HEK293 (cell line): Measurements from ENCODE around the gene HPGD.
A peak's percentile ranks its signal among the peaks of the same experiment; 100 is the strongest.

Experiments
- CTCF ChIA-PET: fragments of 350-600 bp; formaldehyde crosslinking; extraction: SDS; loops from one replicate; lab custom pipeline; 2021; ENCODE audit warnings: antibody characterized with exemption; lab: Yijun Ruan, JAX
- POLR2A ChIA-PET: fragments of 300-600 bp; formaldehyde crosslinking; extraction: SDS; loops from one replicate; lab custom pipeline; 2020; ENCODE audit warnings: antibody characterized with exemption, inconsistent platforms; lab: Yijun Ruan, JAX
- H3K27ac ChIP-seq: fragments of 200-500 bp; sonication (Bioruptor generic); 2 replicates; pipeline ENCODE4 v1.5.1; 2014; ENCODE audit warnings: low read depth, low read length, control low read depth, inconsistent platforms; ENCODE audit errors: extremely low read depth
- H3K36me3 ChIP-seq, 2 experiments: fragments of 200-500 bp in 1 of 2; sonication (Bioruptor generic) in 1 of 2; 1 replicate in 1 of 2; 2 replicates in 1 of 2; pipeline ENCODE4 v1.5.1; 2014 to 2017; ENCODE audit warnings: inconsistent platforms in 2 of 2, low read length in 2 of 2; ENCODE audit not compliant: control insufficient read depth in 2 of 2, insufficient read depth in 1 of 2
- H3K4me1 ChIP-seq: fragments of 200-500 bp; sonication (Bioruptor generic); 2 replicates; pipeline ENCODE4 v1.5.1; 2014; ENCODE audit warnings: mild to moderate bottlenecking, low read length, inconsistent platforms; ENCODE audit not compliant: control insufficient read depth, insufficient read depth
- H3K4me3 ChIP-seq: 2 replicates; pipeline ENCODE4 v1.5.1; 2011; ENCODE audit warnings: low read depth, mild to moderate bottlenecking, control low read depth, low read length, moderate library complexity
- H3K9me3 ChIP-seq: fragments of 200-500 bp; sonication (Bioruptor generic); 2 replicates; pipeline ENCODE4 v1.5.1; 2014; ENCODE audit warnings: low read depth, low read length, inconsistent platforms; ENCODE audit not compliant: control insufficient read depth, insufficient read depth
- ATF2 ChIP-seq: fragments of 450-650 bp; formaldehyde crosslinking; IDR thresholded peaks from 2 replicates; pipeline ENCODE4 v1.5.1; 2016; ENCODE audit warnings: missing biosample characterization, missing genetic modification characterization, low read depth
- BCL11B ChIP-seq: fragments of 450-650 bp; formaldehyde crosslinking; IDR thresholded peaks from 2 replicates; pipeline ENCODE4 v1.5.1; 2016; ENCODE audit warnings: low read depth, missing biosample characterization, missing genetic modification characterization
- KLF16 ChIP-seq: fragments of 450-650 bp; formaldehyde crosslinking; IDR thresholded peaks from 2 replicates; pipeline ENCODE4 v1.5.1; 2017; ENCODE audit warnings: missing biosample characterization, missing genetic modification characterization
- OSR2 ChIP-seq: fragments of 450-650 bp; formaldehyde crosslinking; IDR thresholded peaks from 2 replicates; pipeline ENCODE4 v1.5.1; 2016; ENCODE audit warnings: missing biosample characterization, missing genetic modification characterization
- REST ChIP-seq: fragments of 450-650 bp; formaldehyde crosslinking; IDR thresholded peaks from 2 replicates; pipeline ENCODE4 v1.5.1; 2016; ENCODE audit warnings: missing biosample characterization, missing genetic modification characterization
- SCRT1 ChIP-seq: fragments of 450-650 bp; formaldehyde crosslinking; IDR thresholded peaks from 2 replicates; pipeline ENCODE4 v1.5.1; 2016; ENCODE audit warnings: missing biosample characterization, missing genetic modification characterization, borderline replicate concordance
- SP2 ChIP-seq: fragments of 450-650 bp; formaldehyde crosslinking; IDR thresholded peaks from 2 replicates; pipeline ENCODE4 v1.5.1; 2016; ENCODE audit warnings: missing biosample characterization, missing genetic modification characterization
- ZBTB1 ChIP-seq: fragments of 450-650 bp; formaldehyde crosslinking; IDR thresholded peaks from 2 replicates; pipeline ENCODE4 v1.5.1; 2016; ENCODE audit warnings: missing biosample characterization, missing genetic modification characterization
- ZBTB11 ChIP-seq: fragments of 450-650 bp; formaldehyde crosslinking; conservative IDR thresholded peaks from 2 replicates; pipeline ENCODE4 v1.5.1; 2016; ENCODE audit warnings: low read depth, missing biosample characterization, missing genetic modification characterization
- ZBTB8A ChIP-seq: fragments of 450-650 bp; formaldehyde crosslinking; IDR thresholded peaks from 2 replicates; pipeline ENCODE4 v1.5.1; 2016; ENCODE audit warnings: missing biosample characterization, missing genetic modification characterization
- ZFHX2 ChIP-seq: fragments of 450-650 bp; formaldehyde crosslinking; conservative IDR thresholded peaks from 2 replicates; pipeline ENCODE4 v1.5.1; 2016; ENCODE audit warnings: missing biosample characterization, missing genetic modification characterization
- ZNF140 ChIP-seq: fragments of 450-650 bp; formaldehyde crosslinking; IDR thresholded peaks from 2 replicates; pipeline ENCODE4 v1.5.1; 2016; ENCODE audit warnings: missing biosample characterization, missing genetic modification characterization
- ZNF19 ChIP-seq: fragments of 450-650 bp; formaldehyde crosslinking; IDR thresholded peaks from 2 replicates; pipeline ENCODE4; 2016; ENCODE audit warnings: missing biosample characterization, missing genetic modification characterization, low read depth
- ZNF266 ChIP-seq: fragments of 450-650 bp; formaldehyde crosslinking; IDR thresholded peaks from 2 replicates; pipeline ENCODE4 v1.5.1; 2016; ENCODE audit warnings: missing biosample characterization, missing genetic modification characterization, low read depth
- ZNF302 ChIP-seq: fragments of 450-650 bp; formaldehyde crosslinking; IDR thresholded peaks from 2 replicates; pipeline ENCODE4 v1.5.1; 2016; ENCODE audit warnings: missing biosample characterization, missing genetic modification characterization, low read depth
- ZNF394 ChIP-seq: fragments of 450-650 bp; formaldehyde crosslinking; IDR thresholded peaks from 2 replicates; pipeline ENCODE4 v1.5.1; 2016; ENCODE audit warnings: missing biosample characterization, missing genetic modification characterization, mild to moderate bottlenecking, moderate library complexity, borderline replicate concordance
- ZNF404 ChIP-seq: fragments of 450-650 bp; formaldehyde crosslinking; IDR thresholded peaks from 2 replicates; pipeline ENCODE4 v1.5.1; 2017; ENCODE audit warnings: missing biosample characterization, missing genetic modification characterization
- ZNF426 ChIP-seq: fragments of 450-650 bp; formaldehyde crosslinking; IDR thresholded peaks from 2 replicates; pipeline ENCODE4 v1.5.1; 2017; ENCODE audit warnings: missing biosample characterization, missing genetic modification characterization, mild to moderate bottlenecking, inconsistent platforms, moderate library complexity
- ZNF518A ChIP-seq: fragments of 450-650 bp; formaldehyde crosslinking; conservative IDR thresholded peaks from 2 replicates; pipeline ENCODE4 v1.5.1; 2016; ENCODE audit warnings: low read depth, missing biosample characterization, missing genetic modification characterization
- ZNF621 ChIP-seq: fragments of 450-650 bp; formaldehyde crosslinking; IDR thresholded peaks from 2 replicates; pipeline ENCODE4 v1.5.1; 2017; ENCODE audit warnings: missing biosample characterization, missing genetic modification characterization
- ZNF623 ChIP-seq: fragments of 450-650 bp; formaldehyde crosslinking; IDR thresholded peaks from 2 replicates; pipeline ENCODE4 v1.5.1; 2016; ENCODE audit warnings: missing biosample characterization, missing genetic modification characterization
- ZNF645 ChIP-seq: fragments of 450-650 bp; formaldehyde crosslinking; IDR thresholded peaks from 2 replicates; pipeline ENCODE4; 2016; ENCODE audit warnings: missing biosample characterization, missing genetic modification characterization
- ZNF658 ChIP-seq: fragments of 450-650 bp; formaldehyde crosslinking; IDR thresholded peaks from 2 replicates; pipeline ENCODE4; 2016; ENCODE audit warnings: missing biosample characterization, missing genetic modification characterization

The HPGD gene

GRCh38 chr4:174483792-174484191 is 38.5 kb downstream of the HPGD start:
- CTCF ChIA-PET, result no interaction called here

GRCh38 chr4:174479140-174479539 is 43.1 kb downstream of the HPGD start:
- no peaks in the 10 kb centered on the region for H3K4me1 ChIP-seq
- H3K27ac ChIP-seq, result no peak overlapping the region
- ChIA-PET CTCF (no interaction called here), POLR2A (no interaction called here)
- no peaks in the 10 kb centered on the region for H3K36me3 ChIP-seq
- no peak overlapping the region for H3K4me3 ChIP-seq
- H3K9me3 ChIP-seq, result no peaks in the 10 kb centered on the region
- TF ChIP-seq ZNF140, result peak; percentile 47; the same call in 1 of the 2 replicates
- peak; percentile 69; the same call in 1 of the 2 replicates for TF ChIP-seq ZNF394
- TF ChIP-seq ZNF623 (tag by site-specific recombination), result peak; percentile 61
- peak; percentile 65 for TF ChIP-seq ZNF426 (tag by site-specific recombination)
- TF ChIP-seq ZNF266 (tag by site-specific recombination), result 0 out of 2 replicates have a peak, but pooled peaks have one; percentile 31
- TF ChIP-seq REST (tag by site-specific recombination), result peak; percentile 35; the same call in 1 of the 2 replicates
- peak; percentile 66 for TF ChIP-seq ZBTB11 (tag by site-specific recombination)
- TF ChIP-seq ZBTB8A (tag by site-specific recombination), result peak; percentile 46; the same call in 1 of the 2 replicates
- TF ChIP-seq ZNF518A (tag by site-specific recombination), result peak; percentile 82
- TF ChIP-seq ZNF404 (tag by site-specific recombination), result 0 out of 2 replicates have a peak, but pooled peaks have one; percentile 32

More at GRCh38 chr4:174483792-174484191, 38.5 kb downstream of the HPGD start:
- POLR2A ChIA-PET, result interaction anchor here (0.6 to 1.2 kb wide), 2 partner anchors 38 to 39 kb away, joined by 3 read pairs; partner anchors contain the start of gene HPGD
- H3K36me3 ChIP-seq, result no peaks in the 10 kb centered on the region
- H3K9me3 ChIP-seq, result no peaks in the 10 kb centered on the region
- H3K27ac ChIP-seq, result no peak overlapping the region
- H3K4me3 ChIP-seq, result no peak overlapping the region
- TF ChIP-seq ZNF19 (tag by site-specific recombination) (no peak), ZNF302 (tag by site-specific recombination) (no peak), SP2 (tag by site-specific recombination) (no peak), ZNF621 (tag by site-specific recombination) (no peak), SCRT1 (tag by site-specific recombination) (no peak), ZNF645 (tag by site-specific recombination) (no peak), ZBTB1 (tag by site-specific recombination) (no peak), ATF2 (tag by site-specific recombination) (no peak), OSR2 (no peak), BCL11B (tag by site-specific recombination) (no peak), ZNF658 (tag by site-specific recombination) (no peak), KLF16 (tag by site-specific recombination) (no peak), ZFHX2 (tag by site-specific recombination) (no peak)
- H3K4me1 ChIP-seq, result no peaks in the 10 kb centered on the region
